HepG2 (cell line): ENCODE results near the gene MPC2. TPM values are rescaled to one million over a fixed set of nuclear protein-coding genes. Genes with fewer than 3 reads are reported as not detected.

Experiments used
- ATRX ChIP-seq: sonication (generic); formaldehyde crosslinking; IDR thresholded peaks from 2 replicates; pipeline ENCODE4 v1.4.0; 2020; ENCODE audit warnings: missing genetic modification reagents, borderline replicate concordance
- CTCF ChIP-seq: sonication (generic); formaldehyde crosslinking; IDR thresholded peaks from 2 replicates; pipeline ENCODE4 v1.5.0; 2020; ENCODE audit warnings: mild to moderate bottlenecking, missing genetic modification reagents, moderate library complexity
- HNF1B ChIP-seq: sonication (generic); formaldehyde crosslinking; IDR thresholded peaks from 2 replicates; pipeline ENCODE4 v1.5.1; 2020; ENCODE audit warnings: mild to moderate bottlenecking, moderate library complexity, missing genetic modification reagents
- NR2F1 ChIP-seq, 2 experiments: fragments of 450-650 bp in 1 of 2; formaldehyde crosslinking in 1 of 2; IDR thresholded peaks; 2 replicates each; pipeline versions ENCODE4 v1.5.0 to v1.6.1; 2016 to 2020; ENCODE audit warnings: mild to moderate bottlenecking in 1 of 2, missing compliant biosample characterization in 1 of 2, missing genetic modification reagents in 1 of 2, moderate library complexity in 1 of 2
- POGK ChIP-seq: sonication (generic); formaldehyde crosslinking; conservative IDR thresholded peaks from 2 replicates; pipeline ENCODE4 v1.8.0; 2022; ENCODE audit warnings: mild to moderate bottlenecking, moderate library complexity, missing genetic modification reagents
- POLR2A ChIP-seq, 2 experiments: IDR thresholded peaks; 2 replicates each; pipeline ENCODE4 v1.6.1; 2011; ENCODE audit warnings: low read depth in 2 of 2, low read length in 2 of 2, mild to moderate bottlenecking in 1 of 2, moderate library complexity in 1 of 2; ENCODE audit not compliant: insufficient read depth in 1 of 2
- RAD21 ChIP-seq: fragments of 450-650 bp; formaldehyde crosslinking; IDR thresholded peaks from 2 replicates; pipeline ENCODE4 v1.5.0; 2020; ENCODE audit warnings: mild to moderate bottlenecking
- SALL1 ChIP-seq: sonication (generic); formaldehyde crosslinking; IDR thresholded peaks from 2 replicates; pipeline ENCODE4 v1.8.0; 2022; ENCODE audit warnings: mild to moderate bottlenecking, missing genetic modification reagents
- SKIL ChIP-seq: sonication (generic); formaldehyde crosslinking; IDR thresholded peaks from 2 replicates; pipeline ENCODE4 v1.8.0; 2022; ENCODE audit warnings: missing genetic modification reagents, mild to moderate bottlenecking, moderate library complexity, borderline replicate concordance
- SOX13 ChIP-seq, 3 experiments: fragments of 450-650 bp in 1 of 3; sonication (generic) in 1 of 3; formaldehyde crosslinking in 1 of 3; IDR thresholded peaks in 2 of 3; conservative IDR thresholded peaks in 1 of 3; 2 replicates each; pipeline versions ENCODE4 v1.5.0 to v1.6.1; 2016 to 2020; ENCODE audit warnings: antibody characterized with exemption in 1 of 3, mild to moderate bottlenecking in 1 of 3, missing compliant biosample characterization in 1 of 3, missing genetic modification reagents in 1 of 3, moderate library complexity in 1 of 3
- SPEN ChIP-seq: sonication (generic); formaldehyde crosslinking; IDR thresholded peaks from 2 replicates; pipeline ENCODE4 v1.5.1; 2020; ENCODE audit warnings: low read depth, mild to moderate bottlenecking, missing genetic modification reagents
- ZBTB14 ChIP-seq: sonication (generic); formaldehyde crosslinking; IDR thresholded peaks from 2 replicates; pipeline ENCODE4 v1.4.0; 2020; ENCODE audit warnings: missing genetic modification reagents
- ZFP36 ChIP-seq: fragments of 150-350 bp; IDR thresholded peaks from 2 replicates; pipeline ENCODE4 v1.6.1; 2018; ENCODE audit warnings: borderline replicate concordance, low read length, low read depth; ENCODE audit not compliant: partially characterized antibody
- ZFP36L1 ChIP-seq: sonication (generic); formaldehyde crosslinking; IDR thresholded peaks from 2 replicates; pipeline ENCODE4 v1.8.0; 2022; ENCODE audit warnings: mild to moderate bottlenecking, missing genetic modification reagents, moderate library complexity
- ZNF224 ChIP-seq: sonication (generic); formaldehyde crosslinking; IDR thresholded peaks from 2 replicates; pipeline ENCODE4 v1.5.0; 2020; ENCODE audit warnings: mild to moderate bottlenecking, missing genetic modification reagents
- ZNF260 ChIP-seq: sonication (generic); formaldehyde crosslinking; IDR thresholded peaks from 2 replicates; pipeline ENCODE4 v1.4.0; 2020; ENCODE audit warnings: missing genetic modification reagents, low read depth, mild to moderate bottlenecking, borderline replicate concordance
- ZNF335 ChIP-seq: sonication (generic); formaldehyde crosslinking; IDR thresholded peaks from 2 replicates; pipeline ENCODE4 v1.4.0; 2020; ENCODE audit warnings: missing genetic modification reagents
- polyA plus RNA-seq, 8 experiments: library from polyadenylated mRNA; depleted of rRNA in 3 of 8; stranded (reverse) in 7 of 8; unstranded in 1 of 8; fragments of >200 nt; fragmentation: Illumina TruSeq in 4 of 8; extraction: Trizol in 4 of 8; gene quantifications; 2 replicates each; pipeline versions ENCODE4 v1.2.1 to v1.2.3, GENCODE V29; 2011 to 2016; ENCODE audit warnings: low read depth in 4 of 8, missing spikeins in 1 of 8, mixed read lengths in 1 of 8; ENCODE audit not compliant: insufficient read depth in 1 of 8
- total RNA-seq, 5 experiments: library from RNA; depleted of rRNA; stranded (reverse); fragments of >200 nt; fragmentation: Illumina TruSeq; extraction: Trizol; gene quantifications; 2 replicates each; pipeline ENCODE4 v1.2.3, GENCODE V29; 2016; ENCODE audit warnings: low read depth in 1 of 5

Gene MPC2
- total and polyA plus RNA-seq, 2 of the 13 experiments (the other 11 are each of a cell fraction or from before 2014, with no cell fraction given): 38.8 to 136 TPM

GRCh38 chr1:167936068-167936929, 573 bp downstream of the MPC2 start, which contains the start of gene DCAF6 (continued):
- no peak for TF ChIP-seq CTCF (CRISPR knock-in tag)
- TF ChIP-seq SOX13 (IDR thresholded peaks at IDR 0.05): no peak
- TF ChIP-seq SOX13 (CRISPR knock-in tag; conservative IDR thresholded peaks at IDR 0.05 in 1 of 2, IDR thresholded peaks at IDR 0.05 in 1 of 2): peak in 1 of 2 experiments; percentile 21; a peak in 1 of 4 replicates
- TF ChIP-seq SALL1 (CRISPR knock-in tag): peak; percentile 53
- TF ChIP-seq ZNF260 (CRISPR knock-in tag): no peak
- peak; percentile 63 for TF ChIP-seq POGK (CRISPR knock-in tag)
- no peak for TF ChIP-seq ZFP36
- TF ChIP-seq ZBTB14 (CRISPR knock-in tag): no peak
- TF ChIP-seq ATRX: no peak
- TF ChIP-seq NR2F1 (CRISPR knock-in tag; IDR thresholded peaks at IDR 0.05): 0 out of 4 replicates have a peak, but pooled peaks of 1 of the 2 experiments have one; percentile 0
- TF ChIP-seq POLR2A (IDR thresholded peaks at IDR 0.05; ENCODE audit: insufficient read depth in 1 of 2, low read depth in 2 of 2, low read length in 2 of 2): peak; percentile 89 to 90; a peak in 3 of 4 replicates
- TF ChIP-seq ZFP36L1 (CRISPR knock-in tag): 0 out of 2 replicates have a peak, but pooled peaks have one; percentile 42
- TF ChIP-seq RAD21 (CRISPR knock-in tag): peak; percentile 18; the same call in 1 of the 2 replicates
- peak; percentile 27; the same call in 1 of the 2 replicates for TF ChIP-seq ZNF335 (CRISPR knock-in tag)
- TF ChIP-seq HNF1B: peak; percentile 83
- TF ChIP-seq ZNF224: peak; percentile 71; the same call in 1 of the 2 replicates
- peak; percentile 43 for TF ChIP-seq SPEN (CRISPR knock-in tag)
- no peak for TF ChIP-seq SKIL (CRISPR knock-in tag)
